ENCODE measurements around the gene MALL. TPM values are rescaled to one million over a fixed set of nuclear protein-coding genes. Genes with fewer than 3 reads are reported as not detected.
A peak's percentile ranks its signal among the peaks of the same experiment; 100 is the strongest.
"Not testable (repeated sequence)": the region's sequence is repeated elsewhere in the genome, so short reads cannot be mapped to it uniquely, and the experiment has no call there.

Gene MALL
- total RNA-seq (2021), result 28.1 and 32.4 TPM in 2 replicates
- percentile 84 among the genes with signal in this experiment for Bru-seq, nascent RNA
- percentile 67 among the genes with signal in this experiment for BruChase-seq, experiment 1, labeled RNA remaining after a 2-hour chase
- percentile 71 among the genes with signal in this experiment for BruChase-seq, experiment 2, labeled RNA remaining after a 6-hour chase
- long read RNA-seq, transcript MALL-201 (4 exons, 3,061 nt), result major isoform, 37 of 46 reads
- long read RNA-seq, partial matches to known transcripts, result 1 of 46 reads
- long read RNA-seq, other reads (novel, unspliced or antisense), result 8 of 46 reads

DNA sequence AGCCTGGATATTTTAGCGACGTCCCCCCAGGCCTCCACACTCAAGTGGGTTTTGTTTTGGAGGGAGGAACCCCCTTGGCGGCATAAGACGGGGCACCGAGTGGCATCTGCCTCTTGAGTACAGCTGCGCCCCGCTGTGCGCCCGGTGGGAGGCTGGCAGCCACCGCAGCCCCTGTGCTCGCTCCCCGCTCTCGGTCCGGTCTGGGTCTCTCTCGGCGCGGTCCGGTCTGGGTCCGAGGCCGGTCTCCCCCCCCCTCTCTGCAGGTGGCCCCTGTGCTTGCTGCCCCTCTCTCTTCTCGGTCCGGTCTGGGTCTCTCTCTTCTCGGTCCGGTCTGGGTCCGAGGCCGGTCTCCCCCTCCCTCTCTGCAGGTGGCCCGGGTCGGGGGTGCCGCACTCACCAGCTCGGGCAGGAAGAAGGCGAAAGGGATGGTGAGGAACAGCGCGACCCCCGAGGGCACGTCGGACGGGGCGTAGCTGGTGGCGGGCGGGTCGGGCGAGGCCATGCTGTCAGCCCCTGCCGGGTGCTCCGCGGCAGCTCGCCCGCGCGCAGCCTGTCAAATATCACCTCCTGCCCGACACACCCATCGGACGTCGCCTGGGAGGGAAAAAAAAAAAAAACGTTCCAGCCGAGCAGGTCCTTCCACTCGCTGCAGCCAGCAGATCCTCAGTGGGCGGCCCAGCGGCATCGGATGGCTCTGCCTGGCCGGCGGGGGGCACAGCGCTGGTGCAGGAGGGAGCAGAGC lies at the start of gene MALL:
Gene MALL (minus strand): TSS at position 532 of the 742 bp plus-strand sequence. CDS start 30 bp downstream, at position 502.
- H3K27ac ChIP-seq, result peak within 1 kb of the TSS; percentile 80
- H3F3A ChIP-seq (ENCODE audit: insufficient read depth, low read depth), result peaks cover 23% of the 10 kb centered on the region; the same call in 1 of the 2 replicates
- TF ChIP-seq, protein P1, sequence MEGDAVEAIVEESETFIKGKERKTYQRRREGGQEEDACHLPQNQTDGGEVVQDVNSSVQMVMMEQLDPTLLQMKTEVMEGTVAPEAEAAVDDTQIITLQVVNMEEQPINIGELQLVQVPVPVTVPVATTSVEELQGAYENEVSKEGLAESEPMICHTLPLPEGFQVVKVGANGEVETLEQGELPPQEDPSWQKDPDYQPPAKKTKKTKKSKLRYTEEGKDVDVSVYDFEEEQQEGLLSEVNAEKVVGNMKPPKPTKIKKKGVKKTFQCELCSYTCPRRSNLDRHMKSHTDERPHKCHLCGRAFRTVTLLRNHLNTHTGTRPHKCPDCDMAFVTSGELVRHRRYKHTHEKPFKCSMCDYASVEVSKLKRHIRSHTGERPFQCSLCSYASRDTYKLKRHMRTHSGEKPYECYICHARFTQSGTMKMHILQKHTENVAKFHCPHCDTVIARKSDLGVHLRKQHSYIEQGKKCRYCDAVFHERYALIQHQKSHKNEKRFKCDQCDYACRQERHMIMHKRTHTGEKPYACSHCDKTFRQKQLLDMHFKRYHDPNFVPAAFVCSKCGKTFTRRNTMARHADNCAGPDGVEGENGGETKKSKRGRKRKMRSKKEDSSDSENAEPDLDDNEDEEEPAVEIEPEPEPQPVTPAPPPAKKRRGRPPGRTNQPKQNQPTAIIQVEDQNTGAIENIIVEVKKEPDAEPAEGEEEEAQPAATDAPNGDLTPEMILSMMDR (conservative IDR thresholded peaks at IDR 0.05), result no peak
- H2AFZ ChIP-seq, result peak within 1 kb of the TSS; percentile 68
- H3K36me3 ChIP-seq (ENCODE audit: low read depth), result 0 out of 2 replicates have a peak, but pooled peaks cover 14% of the 10 kb centered on the region
- peak within 1 kb of the TSS; percentile 70 for H3K4me3 ChIP-seq
- DNase-seq, result peak; percentile 77 to 83
- H3K9me3 ChIP-seq (ENCODE audit: insufficient read depth, low read depth), result peaks cover 11% of the 10 kb centered on the region; the same call in 1 of the 2 replicates
- no TSS peak for BruUV-seq (replicated peaks)
- intact Hi-C loops (cut with micrococcal nuclease; ENCODE audit: unreplicated experiment), result loop anchor here (1.0 to 2.0 kb wide), 3 partner anchors 9 to 41 kb away; no protein-coding TSS in a partner anchor
- H3K79me2 ChIP-seq (ENCODE audit: low read depth), result peaks cover 49% of the 10 kb centered on the region
- ChIA-PET CTCF (interaction anchor here (0.5 to 1.4 kb wide), 5 partner anchors 10 to 633 kb away, joined by 3 to 5 read pairs (median 3); no protein-coding TSS in a partner anchor), POLR2A (ENCODE audit: unreplicated experiment) (interaction anchor here (0.7 kb wide), 1 partner anchor 10 kb away, joined by 10 read pairs; no protein-coding TSS in a partner anchor)
- no peaks in the 10 kb centered on the region for H3K27me3 ChIP-seq (ENCODE audit: insufficient read depth, low read depth)
- no peaks in the 10 kb centered on the region for H4K20me1 ChIP-seq (ENCODE audit: insufficient read depth)
- H3K9me2 ChIP-seq (ENCODE audit: insufficient read depth), result no peaks in the 10 kb centered on the region
- peaks cover 40% of the 10 kb centered on the region for H3K4me1 ChIP-seq (replicated peaks; ENCODE audit: insufficient read depth)
- peak within 1 kb of the TSS; percentile 99 for H3K4me2 ChIP-seq

- intact Hi-C loops (cut with micrococcal nuclease; ENCODE audit: unreplicated experiment), result loop anchor here (2.0 kb wide), 2 partner anchors 42 to 50 kb away; partner anchors contain the start of gene MALL
- no peaks in the 10 kb centered on the region for H3K27me3 ChIP-seq (ENCODE audit: insufficient read depth, low read depth)
- H3K4me2 ChIP-seq, result no peak overlapping the region
- no TSS peak for BruUV-seq (replicated peaks)
- no peaks in the 10 kb centered on the region for H3K79me2 ChIP-seq (ENCODE audit: low read depth)
- no peak overlapping the region for H2AFZ ChIP-seq
- no peak overlapping the region for H3K4me3 ChIP-seq
- no peaks in the 10 kb centered on the region; the same call in 1 of the 2 replicates for H3K9me2 ChIP-seq (ENCODE audit: insufficient read depth)
- H3K27ac ChIP-seq, result peak overlapping the region; percentile 65
- DNase-seq, result peak; percentile 31 to 58
- TF ChIP-seq, protein P1 (conservative IDR thresholded peaks at IDR 0.05), result peak; percentile 88
- TF ChIP-seq EZH2 (IDR thresholded peaks at IDR 0.05; ENCODE audit: low read depth), result no peak
- peaks cover 8% of the 10 kb centered on the region; the same call in 1 of the 2 replicates for H3F3A ChIP-seq (ENCODE audit: insufficient read depth, low read depth)
- H3K36me3 ChIP-seq (ENCODE audit: low read depth), result no peaks in the 10 kb centered on the region
- no peaks in the 10 kb centered on the region for H4K20me1 ChIP-seq (ENCODE audit: insufficient read depth)
- CTCF ChIA-PET, result interaction anchor here (0.5 to 1.3 kb wide), 4 partner anchors 14 to 59 kb away, joined by 3 to 7 read pairs (median 4); no protein-coding TSS in a partner anchor
- POLR2A ChIA-PET (ENCODE audit: unreplicated experiment), result no interaction called here
- H3K4me1 ChIP-seq (replicated peaks; ENCODE audit: insufficient read depth), result peaks cover 10% of the 10 kb centered on the region
- H3K9me3 ChIP-seq (ENCODE audit: insufficient read depth, low read depth), result peaks cover 15% of the 10 kb centered on the region
Measured at GRCh38 chr2:110157153-110157793, 41.7 kb upstream of the MALL start.

- peaks cover 15% of the 10 kb centered on the region for H3K9me3 ChIP-seq (ENCODE audit: insufficient read depth, low read depth)
- H3K9me2 ChIP-seq (ENCODE audit: insufficient read depth); H2AFZ ChIP-seq; DNase-seq; CTCF ChIA-PET; intact Hi-C loops (cut with micrococcal nuclease; ENCODE audit: unreplicated experiment); H3K4me2 ChIP-seq; H3K36me3 ChIP-seq (ENCODE audit: low read depth); BruUV-seq (replicated peaks); H3K27me3 ChIP-seq (ENCODE audit: insufficient read depth, low read depth); H3K4me3 ChIP-seq; POLR2A ChIA-PET (ENCODE audit: unreplicated experiment); H3K27ac ChIP-seq; H3K79me2 ChIP-seq (ENCODE audit: low read depth); H4K20me1 ChIP-seq (ENCODE audit: insufficient read depth): not testable (repeated sequence)
- peaks cover 15% of the 10 kb centered on the region for H3F3A ChIP-seq (ENCODE audit: insufficient read depth, low read depth)
- peaks cover 18% of the 10 kb centered on the region for H3K4me1 ChIP-seq (replicated peaks; ENCODE audit: insufficient read depth)
Measured at GRCh38 chr2:110154828-110155227, 39.2 kb upstream of the MALL start.

DNA sequence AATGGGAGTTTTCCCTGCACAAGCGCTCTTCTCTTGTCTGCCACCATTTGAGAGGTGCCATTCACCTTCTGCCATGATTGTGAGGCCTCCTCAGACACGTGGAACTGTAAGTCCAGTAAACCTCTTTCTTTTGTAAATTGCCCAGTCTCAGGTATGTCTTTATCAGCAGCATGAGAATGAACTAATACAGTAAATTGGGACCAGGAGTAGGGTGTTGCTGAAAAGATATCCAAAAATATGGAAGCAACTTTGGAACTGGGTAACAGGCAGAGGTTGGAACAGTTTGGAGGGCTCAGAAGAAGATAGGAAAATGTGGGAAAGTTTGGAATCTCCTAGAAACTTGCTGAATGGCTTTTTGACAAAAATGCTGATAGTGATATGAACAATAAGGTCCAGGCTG lies 38.6 kb upstream of the MALL start:
- POLR2A ChIA-PET (ENCODE audit: unreplicated experiment); H3K27ac ChIP-seq: not testable (repeated sequence)

More for the DNA sequence above, 38.6 kb upstream of the MALL start:
- BruUV-seq (replicated peaks); H3K79me2 ChIP-seq (ENCODE audit: low read depth); DNase-seq; H3K4me2 ChIP-seq; CTCF ChIA-PET; H4K20me1 ChIP-seq (ENCODE audit: insufficient read depth); intact Hi-C loops (cut with micrococcal nuclease; ENCODE audit: unreplicated experiment); H2AFZ ChIP-seq; H3K4me3 ChIP-seq; H3K36me3 ChIP-seq (ENCODE audit: low read depth); H3K9me2 ChIP-seq (ENCODE audit: insufficient read depth); H3K27me3 ChIP-seq (ENCODE audit: insufficient read depth, low read depth): not testable (repeated sequence)
- H3F3A ChIP-seq (ENCODE audit: insufficient read depth, low read depth), result peaks cover 21% of the 10 kb centered on the region
- H3K9me3 ChIP-seq (ENCODE audit: insufficient read depth, low read depth), result peaks cover 15% of the 10 kb centered on the region
- H3K4me1 ChIP-seq (replicated peaks; ENCODE audit: insufficient read depth), result peaks cover 24% of the 10 kb centered on the region

Measured in PC-9 (cell line).